Smooth muscle cell (in vitro differentiated cells): ENCODE measurements around the gene TBC1D13. TPM values are rescaled to one million over a fixed set of nuclear protein-coding genes. Genes with fewer than 3 reads are reported as not detected.
"Not testable (repeated sequence)": the region's sequence is repeated elsewhere in the genome, so short reads cannot be mapped to it uniquely, and the experiment has no call there.

ENCODE experiments used
- DNase-seq: peaks from one replicate; lab custom pipeline; 2025; ENCODE audit not compliant: unreplicated experiment; lab: John Stamatoyannopoulos, UW
- H2AFZ ChIP-seq: fragments of 200-600 bp; sonication (generic); 2 replicates; pipeline ENCODE4 v1.6.0; 2016; ENCODE audit warnings: antibody characterized with exemption, low read depth, mild to moderate bottlenecking
- H3F3A ChIP-seq: fragments of 200-600 bp; sonication (generic); 2 replicates; pipeline ENCODE4 v1.6.0; 2017; ENCODE audit warnings: antibody characterized with exemption, low read depth
- H3K27ac ChIP-seq: fragments of 200-600 bp; sonication (generic); 2 replicates; pipeline ENCODE4 v1.5.1; 2016; ENCODE audit warnings: low read depth, mild to moderate bottlenecking
- H3K27me3 ChIP-seq: fragments of 200-600 bp; sonication (generic); 2 replicates; pipeline ENCODE4 v1.6.1; 2016; ENCODE audit warnings: low read depth, mild to moderate bottlenecking
- H3K36me3 ChIP-seq: fragments of 200-600 bp; sonication (generic); 2 replicates; pipeline ENCODE4 v1.5.1; 2016; ENCODE audit warnings: low read depth
- H3K4me1 ChIP-seq: fragments of 200-600 bp; sonication (generic); 2 replicates; pipeline ENCODE4 v1.5.1; 2016; ENCODE audit warnings: low read depth
- H3K4me2 ChIP-seq: fragments of 200-600 bp; sonication (generic); 2 replicates; pipeline ENCODE4 v1.6.0; 2016; ENCODE audit warnings: mild to moderate bottlenecking
- H3K4me3 ChIP-seq: fragments of 200-600 bp; sonication (generic); 2 replicates; pipeline ENCODE4 v1.5.1; 2016; ENCODE audit warnings: mild to moderate bottlenecking
- H3K79me2 ChIP-seq: fragments of 200-600 bp; sonication (generic); 2 replicates; pipeline ENCODE4 v1.6.0; 2016; ENCODE audit warnings: low read depth, mild to moderate bottlenecking
- H3K9ac ChIP-seq: fragments of 200-600 bp; sonication (generic); 2 replicates; pipeline ENCODE4 v1.6.0; 2016; ENCODE audit warnings: low read depth
- H3K9me3 ChIP-seq: fragments of 200-600 bp; sonication (generic); replicated peaks from 2 replicates; pipeline ENCODE4 v1.5.1; 2016; ENCODE audit warnings: low read depth
- H4K20me1 ChIP-seq: fragments of 200-600 bp; sonication (generic); 2 replicates; pipeline ENCODE4 v1.6.0; 2016; ENCODE audit warnings: low read depth
- CTCF ChIP-seq: fragments of 200-600 bp; sonication (generic); IDR thresholded peaks from 2 replicates; pipeline ENCODE4 v1.5.1; 2017; ENCODE audit warnings: borderline replicate concordance, mild to moderate bottlenecking, antibody characterized with exemption; ENCODE audit not compliant: insufficient read depth, poor library complexity, severe bottlenecking
- WGBS: methylation state at CpG from one replicate; pipeline ENCODE4 v1.1.7; 2016; ENCODE audit warnings: low lambda C conversion rate; 5-methylcytosine and 5-hydroxymethylcytosine counted together
- polyA plus RNA-seq: library from polyadenylated mRNA; unstranded; fragments of >200 nt; fragmentation: Nextera tagmentation; extraction: Ambion mirVana; gene quantifications from 2 replicates; pipeline ENCODE4 v1.2.1, GENCODE V29; 2016
- total RNA-seq: library from RNA; depleted of rRNA; stranded (reverse); fragments of >200 nt; gene quantifications from 2 replicates; pipeline ENCODE4 v1.2.3, GENCODE V29; 2014

TBC1D13 gene
- total and polyA plus RNA-seq, 2 experiments from 2014 or later: 7.6 to 29.3 TPM

DNA sequence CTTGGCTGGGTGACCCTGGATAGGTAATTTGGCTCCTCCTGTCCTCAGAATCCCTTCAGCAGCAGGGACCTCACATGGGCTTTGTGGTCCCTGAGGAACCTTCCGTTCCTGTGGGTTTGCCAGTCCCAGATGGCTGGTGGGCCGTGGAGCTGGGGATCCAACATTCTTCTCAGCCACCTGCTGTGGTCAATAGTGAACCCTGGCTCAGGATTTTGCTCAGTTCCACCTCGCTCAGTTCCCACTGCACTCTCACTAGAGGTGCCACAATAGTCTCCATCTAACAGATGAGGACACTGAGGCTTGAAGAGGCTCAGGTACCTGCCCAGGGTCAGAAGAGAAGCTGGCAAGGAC, 59.6 kb downstream of the TBC1D13 start:
- H3K4me3 ChIP-seq: no peak overlapping the region
- no peaks in the 10 kb centered on the region for H3F3A ChIP-seq
- H3K9ac ChIP-seq: no peak overlapping the region
- no peaks in the 10 kb centered on the region for H4K20me1 ChIP-seq
- no peak overlapping the region for H3K4me2 ChIP-seq
- no peak for TF ChIP-seq CTCF
- H3K4me1 ChIP-seq: no peaks in the 10 kb centered on the region
- 95% methylated on average over 3 of the region's 3 CpGs for WGBS
- H3K9me3 ChIP-seq: no peaks in the 10 kb centered on the region
- H2AFZ ChIP-seq: no peak overlapping the region
- H3K79me2 ChIP-seq: no peaks in the 10 kb centered on the region
- no peaks in the 10 kb centered on the region for H3K36me3 ChIP-seq
- DNase-seq: no peak
- H3K27ac ChIP-seq: no peak overlapping the region
- no peaks in the 10 kb centered on the region for H3K27me3 ChIP-seq

DNA sequence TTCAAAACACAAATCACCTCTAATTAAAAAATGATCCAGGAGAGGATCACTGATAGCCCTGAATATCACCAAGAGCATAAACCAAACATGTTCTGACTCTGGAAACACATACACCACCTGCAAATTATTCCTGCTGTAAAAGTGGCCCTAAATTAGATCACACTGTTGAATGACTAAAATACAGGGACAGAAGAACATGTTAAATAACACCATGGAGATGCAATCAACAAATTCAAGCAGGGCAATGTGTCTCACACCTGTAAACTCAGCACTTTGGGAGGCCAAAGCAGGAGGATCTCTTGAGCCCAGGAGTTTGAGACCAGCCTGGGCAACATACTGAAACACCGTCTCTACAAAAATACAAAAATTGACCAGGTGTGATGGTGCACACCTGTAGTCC, 60.8 kb downstream of the TBC1D13 start:
- Histone ChIP-seq H3K79me2 (no peaks in the 10 kb centered on the region), H3K9ac (no peak overlapping the region), H3K27ac (no peak overlapping the region), H4K20me1 (no peaks in the 10 kb centered on the region), H3F3A (no peaks in the 10 kb centered on the region), H3K4me1 (no peaks in the 10 kb centered on the region), H3K4me2 (no peak overlapping the region), H3K9me3 (no peaks in the 10 kb centered on the region), H3K4me3 (no peak overlapping the region), H3K36me3 (no peaks in the 10 kb centered on the region), H3K27me3 (no peaks in the 10 kb centered on the region), H2AFZ (no peak overlapping the region)
- WGBS: 100% methylated on average over 1 of the region's 1 CpG
- TF ChIP-seq CTCF: no peak
- no peak for DNase-seq

DNA sequence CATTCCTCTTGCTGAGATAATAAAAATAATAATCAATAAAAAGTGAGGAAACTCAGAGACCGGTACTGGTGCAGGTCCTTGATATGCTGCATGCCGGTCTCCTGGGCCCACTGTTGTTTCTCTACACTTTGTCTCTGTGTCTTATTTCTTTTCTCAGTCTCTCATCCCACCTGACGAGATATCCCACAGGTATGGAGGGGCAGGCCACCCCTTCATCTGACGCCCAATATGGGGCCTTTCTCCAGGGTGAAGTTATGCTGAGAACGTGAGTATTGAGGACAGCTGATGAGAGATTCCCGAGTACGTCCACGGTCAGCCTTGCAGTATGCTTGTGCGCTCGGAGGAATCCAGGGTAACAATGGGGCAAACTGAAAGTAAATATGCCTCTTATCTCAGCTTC, 64.0 kb downstream of the TBC1D13 start:
- H3K79me2 ChIP-seq, H3K9ac ChIP-seq: not testable (repeated sequence)

GRCh38 chr9:128851779-128852600, 64.9 kb downstream of the TBC1D13 start:
- not testable (repeated sequence) for H3K4me1 ChIP-seq, DNase-seq, H3K4me3 ChIP-seq, H2AFZ ChIP-seq, H3K79me2 ChIP-seq, H3K9me3 ChIP-seq, H3K27me3 ChIP-seq, H3K36me3 ChIP-seq, H3K27ac ChIP-seq, H3F3A ChIP-seq, H3K9ac ChIP-seq, H4K20me1 ChIP-seq, H3K4me2 ChIP-seq
- WGBS: 79% methylated on average over 10 of the region's 10 CpGs
- TF ChIP-seq CTCF: peak; percentile 46

More for the DNA sequence above, 64.0 kb downstream of the TBC1D13 start:
- not testable (repeated sequence) for H3K9me3 ChIP-seq, H2AFZ ChIP-seq, H3K4me1 ChIP-seq, H3K36me3 ChIP-seq, H3K27ac ChIP-seq, H3K27me3 ChIP-seq, H3K4me2 ChIP-seq, H4K20me1 ChIP-seq, H3K4me3 ChIP-seq, H3F3A ChIP-seq, DNase-seq
- 93% methylated on average over 10 of the region's 10 CpGs for WGBS

DNA sequence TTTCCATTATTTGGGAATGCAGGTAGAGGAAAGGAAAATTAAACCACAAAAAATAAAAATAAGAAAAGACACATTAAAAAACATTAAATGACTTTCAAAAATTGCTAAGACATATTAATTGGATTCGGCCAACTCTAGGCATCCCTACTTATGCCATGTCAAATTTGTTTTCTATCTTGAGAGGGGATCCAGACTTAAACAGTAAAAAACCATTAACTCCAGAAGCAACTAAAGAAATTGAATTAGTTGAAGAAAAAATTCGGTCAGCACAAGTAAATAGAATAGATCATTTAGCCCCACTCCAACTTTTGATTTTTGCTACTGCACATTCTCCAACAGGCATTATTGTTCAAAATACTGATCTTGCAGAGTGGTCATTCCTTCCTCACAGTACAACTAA, 65.6 kb downstream of the TBC1D13 start:
- H3K36me3 ChIP-seq, H3K4me3 ChIP-seq, H3K4me2 ChIP-seq, H2AFZ ChIP-seq, H3K79me2 ChIP-seq, DNase-seq, H3K27ac ChIP-seq, H3K9ac ChIP-seq, H3F3A ChIP-seq, H3K4me1 ChIP-seq, H3K27me3 ChIP-seq, H3K9me3 ChIP-seq, H4K20me1 ChIP-seq: not testable (repeated sequence)
- 94% methylated on average over 2 of the region's 2 CpGs for WGBS

- not testable (repeated sequence) for H3K27me3 ChIP-seq, H3K4me2 ChIP-seq, H3F3A ChIP-seq, DNase-seq, H3K27ac ChIP-seq, H3K9me3 ChIP-seq, H3K79me2 ChIP-seq, H3K36me3 ChIP-seq, H2AFZ ChIP-seq, H3K9ac ChIP-seq, H3K4me3 ChIP-seq, H4K20me1 ChIP-seq, H3K4me1 ChIP-seq
- WGBS: 93% methylated on average over 6 of the region's 6 CpGs
Measured at GRCh38 chr9:128854454-128854853, 67.4 kb downstream of the TBC1D13 start.
